ENCODE results near the gene SPRTN. TPM values are rescaled to one million over a fixed set of nuclear protein-coding genes. Genes with fewer than 3 reads are reported as not detected.

Gene SPRTN
- polyA plus RNA-seq, 1 of the 3 experiments (the other 2 are of a cell fraction): 17.3 TPM

- H3K9me2 ChIP-seq: no peaks in the 10 kb centered on the region
- H3K36me3 ChIP-seq (replicated peaks in 1 of 2; ENCODE audit: control insufficient read depth in 1 of 2, insufficient read depth in 2 of 2, low read length in 1 of 2): peaks cover 50 to 68% of the 10 kb centered on the region in 2 experiments
- H3K4me1 ChIP-seq (ENCODE audit: control insufficient read depth in 1 of 2, insufficient read depth in 2 of 2, low read depth in 1 of 2, low read length in 1 of 2): no peaks in the 10 kb centered on the region
- H3K27ac ChIP-seq (ENCODE audit: low read depth in 2 of 2, low read length in 1 of 2): no peak overlapping the region
- ChIA-PET CTCF (interaction anchor here (1.1 kb wide), 1 partner anchor 232 kb away, joined by 4 read pairs; no protein-coding TSS in a partner anchor), POLR2A (no interaction called here)
- H2AFZ ChIP-seq (ENCODE audit: low read depth): no peak overlapping the region
- no peak for DNase-seq
- H3K27me3 ChIP-seq (ENCODE audit: insufficient read depth): no peaks in the 10 kb centered on the region
- H3K79me2 ChIP-seq (ENCODE audit: insufficient read depth): peaks cover 4% of the 10 kb centered on the region; the same call in 1 of the 2 replicates
- no peak overlapping the region for H3K4me2 ChIP-seq
- 85% methylated on average over 2 of the region's 2 CpGs for WGBS (ENCODE audit: low lambda C conversion rate)
- H3K9me3 ChIP-seq: no peaks in the 10 kb centered on the region
- H3F3A ChIP-seq (replicated peaks; ENCODE audit: insufficient read depth): no peaks in the 10 kb centered on the region
- H4K20me1 ChIP-seq (ENCODE audit: insufficient read depth): no peaks in the 10 kb centered on the region
- no peak overlapping the region for H3K9ac ChIP-seq
- TF ChIP-seq SIN3A (IDR thresholded peaks at IDR 0.05; ENCODE audit: borderline replicate concordance, low read depth, low read length) (no peak), MEF2A (IDR thresholded peaks at IDR 0.05; ENCODE audit: borderline replicate concordance, low read depth) (no peak), GATA2 (CRISPR knock-in tag; IDR thresholded peaks at IDR 0.05) (no peak), JUND (IDR thresholded peaks at IDR 0.05) (no peak), TAF1 (IDR thresholded peaks at IDR 0.05; ENCODE audit: borderline replicate concordance, low read depth, low read length) (no peak), RAD21 (IDR thresholded peaks at IDR 0.05; ENCODE audit: low read length) (no peak), ELF1 (IDR thresholded peaks at IDR 0.05) (no peak), CHD2 (IDR thresholded peaks at IDR 0.05; ENCODE audit: low read length, partially characterized antibody) (no peak)
- TF ChIP-seq, protein P1, sequence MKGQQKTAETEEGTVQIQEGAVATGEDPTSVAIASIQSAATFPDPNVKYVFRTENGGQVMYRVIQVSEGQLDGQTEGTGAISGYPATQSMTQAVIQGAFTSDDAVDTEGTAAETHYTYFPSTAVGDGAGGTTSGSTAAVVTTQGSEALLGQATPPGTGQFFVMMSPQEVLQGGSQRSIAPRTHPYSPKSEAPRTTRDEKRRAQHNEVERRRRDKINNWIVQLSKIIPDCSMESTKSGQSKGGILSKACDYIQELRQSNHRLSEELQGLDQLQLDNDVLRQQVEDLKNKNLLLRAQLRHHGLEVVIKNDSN (IDR thresholded peaks at IDR 0.05; ENCODE audit: borderline replicate concordance, low read depth): no peak
- H3K4me3 ChIP-seq (ENCODE audit: low read depth in 2 of 2, low read length in 1 of 2): no peak overlapping the region
Measured at GRCh38 chr1:231351816-231352215, 13.7 kb downstream of the SPRTN start.

GRCh38 chr1:231353086-231353485, 15.0 kb downstream of the SPRTN start:
- CTCF ChIA-PET: interaction anchor here (1.1 to 2.9 kb wide), 2 partner anchors 231 to 250 kb away, joined by 4 to 7 read pairs; no protein-coding TSS in a partner anchor
- H3K27ac ChIP-seq (ENCODE audit: low read depth in 2 of 2, low read length in 1 of 2): no peak overlapping the region

More at GRCh38 chr1:231353086-231353485, 15.0 kb downstream of the SPRTN start:
- no peak overlapping the region for H2AFZ ChIP-seq (ENCODE audit: low read depth)
- no peaks in the 10 kb centered on the region for H3K9me3 ChIP-seq
- no peak overlapping the region for H3K4me2 ChIP-seq
- H3K79me2 ChIP-seq (ENCODE audit: insufficient read depth): peaks cover 4% of the 10 kb centered on the region; the same call in 1 of the 2 replicates
- POLR2A ChIA-PET: no interaction called here
- no peak overlapping the region for H3K4me3 ChIP-seq (ENCODE audit: low read depth in 2 of 2, low read length in 1 of 2)
- peaks cover 45 to 57% of the 10 kb centered on the region in 2 experiments for H3K36me3 ChIP-seq (replicated peaks in 1 of 2; ENCODE audit: control insufficient read depth in 1 of 2, insufficient read depth in 2 of 2, low read length in 1 of 2)
- WGBS (ENCODE audit: low lambda C conversion rate): 53% methylated on average over 2 of the region's 2 CpGs
- H3K9me2 ChIP-seq: no peaks in the 10 kb centered on the region
- no peaks in the 10 kb centered on the region for H3K27me3 ChIP-seq (ENCODE audit: insufficient read depth)
- no peak for DNase-seq
- H3K4me1 ChIP-seq (ENCODE audit: control insufficient read depth in 1 of 2, insufficient read depth in 2 of 2, low read depth in 1 of 2, low read length in 1 of 2): peaks cover 0 to 2% of the 10 kb centered on the region in 2 experiments; a peak in 1 of 4 replicates
- H3K9ac ChIP-seq: no peak overlapping the region
- TF ChIP-seq TCF12 (IDR thresholded peaks at IDR 0.05): no peak
- TF ChIP-seq ZBTB33 (IDR thresholded peaks at IDR 0.05; ENCODE audit: borderline replicate concordance, low read depth): no peak
- TF ChIP-seq YY1 (IDR thresholded peaks at IDR 0.05; ENCODE audit: low read depth): no peak
- no peak for TF ChIP-seq RFX5 (IDR thresholded peaks at IDR 0.05; ENCODE audit: low read length)
- TF ChIP-seq SMC3 (IDR thresholded peaks at IDR 0.05; ENCODE audit: low read depth, low read length): no peak
- no peak for TF ChIP-seq IRF3 (IDR thresholded peaks at IDR 0.05; ENCODE audit: low read depth, low read length)
- TF ChIP-seq GABPA (IDR thresholded peaks at IDR 0.05; ENCODE audit: low read depth): no peak
- no peak for TF ChIP-seq SIN3A (IDR thresholded peaks at IDR 0.05; ENCODE audit: borderline replicate concordance, low read depth, low read length)
- TF ChIP-seq ELF1 (IDR thresholded peaks at IDR 0.05): no peak
- TF ChIP-seq MXI1 (IDR thresholded peaks at IDR 0.05; ENCODE audit: low read depth, low read length): no peak
- TF ChIP-seq RAD21 (IDR thresholded peaks at IDR 0.05; ENCODE audit: low read length): no peak
- no peak for TF ChIP-seq MEF2A (IDR thresholded peaks at IDR 0.05; ENCODE audit: borderline replicate concordance, low read depth)
- no peak for TF ChIP-seq NFIC (IDR thresholded peaks at IDR 0.05; ENCODE audit: borderline replicate concordance)
- TF ChIP-seq, protein P1 (IDR thresholded peaks at IDR 0.05; ENCODE audit: borderline replicate concordance, low read depth): no peak
- no peak for TF ChIP-seq FOXM1 (IDR thresholded peaks at IDR 0.05; ENCODE audit: low read depth)
- H4K20me1 ChIP-seq (ENCODE audit: insufficient read depth): no peaks in the 10 kb centered on the region
- H3F3A ChIP-seq (replicated peaks; ENCODE audit: insufficient read depth): peaks cover 5% of the 10 kb centered on the region
